Omental fat pad (tissue), 4 donors: ENCODE data around the gene SMARCC1. TPM values are rescaled to one million over a fixed set of nuclear protein-coding genes. Genes with fewer than 3 reads are reported as not detected.

Experiments used
- ATAC-seq: fragments of 150-250 bp; one replicate; pipeline ENCODE4 v1.9.1; 2016; ENCODE audit warnings: mild to moderate bottlenecking, moderate library complexity; ENCODE audit not compliant: low FRiP score
- DNase-seq: peaks from one replicate; pipeline ENCODE4 v3.0.0-alpha.2; 2019; ENCODE audit warnings: low spot score
- CTCF ChIP-seq, 3 donors: fragments of 450-650 bp; IDR thresholded peaks; one replicate each; pipeline ENCODE4 v1.5.1; 2016 to 2017; ENCODE audit warnings: antibody characterized with exemption in 3 of 3, mild to moderate bottlenecking in 3 of 3, moderate library complexity in 2 of 3
- total RNA-seq, 4 donors: library from RNA; depleted of rRNA; stranded (reverse); fragments of >200 nt; gene quantifications; one replicate each; pipeline ENCODE4 v1.1.0, GENCODE V29; 2016

SMARCC1 gene
- total RNA-seq, 4 donors from 2014 or later: 21.3 to 43.4 (median 32.2) TPM

GRCh38 chr3:47611576-47611975 lies 170.1 kb downstream of the SMARCC1 start:
- no peak for TF ChIP-seq CTCF (IDR thresholded peaks at IDR 0.05)
- DNase-seq (no peak), ATAC-seq (no peak)

- DNase-seq (no peak), ATAC-seq (no peak)
- TF ChIP-seq CTCF (IDR thresholded peaks at IDR 0.05): no peak
Observed at GRCh38 chr3:47610583-47610982, 171.1 kb downstream of the SMARCC1 start.

GRCh38 chr3:47607335-47607734 lies 174.4 kb downstream of the SMARCC1 start:
- TF ChIP-seq CTCF (IDR thresholded peaks at IDR 0.05): no peak
- ATAC-seq (no peak), DNase-seq (no peak)

- ATAC-seq: no peak
- no peak for TF ChIP-seq CTCF (IDR thresholded peaks at IDR 0.05)
Observed at GRCh38 chr3:47606165-47606564, 175.5 kb downstream of the SMARCC1 start.

GRCh38 chr3:47605652-47606051 lies 176.0 kb downstream of the SMARCC1 start:
- DNase-seq (no peak), ATAC-seq (no peak)
- TF ChIP-seq CTCF (IDR thresholded peaks at IDR 0.05): no peak

More at GRCh38 chr3:47606165-47606564, 175.5 kb downstream of the SMARCC1 start:
- DNase-seq: no peak

- TF ChIP-seq CTCF (IDR thresholded peaks at IDR 0.05): no peak
- no peak for DNase-seq
- ATAC-seq: no peak
Observed at GRCh38 chr3:47604145-47604544, 177.5 kb downstream of the SMARCC1 start.

GRCh38 chr3:47603332-47603731 lies 178.4 kb downstream of the SMARCC1 start:
- ATAC-seq (no peak), DNase-seq (no peak)
- TF ChIP-seq CTCF (IDR thresholded peaks at IDR 0.05): no peak
